Ishikawa (cell line): ENCODE data around the gene SLCO2B1.

Experiments
- CEBPB ChIP-seq: IDR thresholded peaks from 2 replicates; pipeline ENCODE4 v1.6.1; 2012
- EP300 ChIP-seq: IDR thresholded peaks from 2 replicates; pipeline ENCODE4 v1.6.1; 2012; ENCODE audit warnings: borderline replicate concordance
- NFIC ChIP-seq: IDR thresholded peaks from 2 replicates; pipeline ENCODE4 v1.6.1; 2012
- RAD21 ChIP-seq: IDR thresholded peaks from 2 replicates; pipeline ENCODE4 v1.6.1; 2012; ENCODE audit warnings: low read depth
- TAF1 ChIP-seq: IDR thresholded peaks from 2 replicates; pipeline ENCODE4 v1.6.1; 2012; ENCODE audit warnings: low read depth, mild to moderate bottlenecking
- TEAD4 ChIP-seq: IDR thresholded peaks from 2 replicates; pipeline ENCODE4 v1.6.1; 2012
- YY1 ChIP-seq: IDR thresholded peaks from 2 replicates; pipeline ENCODE4 v1.6.1; 2012; ENCODE audit warnings: low read depth
- ZBTB7A ChIP-seq: IDR thresholded peaks from 2 replicates; pipeline ENCODE4 v1.6.1; 2012; ENCODE audit warnings: low read depth
- TF ChIP-seq, protein P1 (sequence below): IDR thresholded peaks from 2 replicates; pipeline ENCODE4 v1.6.1; 2012; ENCODE audit warnings: low read depth, mild to moderate bottlenecking
- TF ChIP-seq, protein P2 (sequence below): IDR thresholded peaks from 2 replicates; pipeline ENCODE4 v1.6.1; 2012
- TF ChIP-seq, protein P3 (sequence below): IDR thresholded peaks from 2 replicates; pipeline ENCODE4 v1.6.1; 2012

DNA sequence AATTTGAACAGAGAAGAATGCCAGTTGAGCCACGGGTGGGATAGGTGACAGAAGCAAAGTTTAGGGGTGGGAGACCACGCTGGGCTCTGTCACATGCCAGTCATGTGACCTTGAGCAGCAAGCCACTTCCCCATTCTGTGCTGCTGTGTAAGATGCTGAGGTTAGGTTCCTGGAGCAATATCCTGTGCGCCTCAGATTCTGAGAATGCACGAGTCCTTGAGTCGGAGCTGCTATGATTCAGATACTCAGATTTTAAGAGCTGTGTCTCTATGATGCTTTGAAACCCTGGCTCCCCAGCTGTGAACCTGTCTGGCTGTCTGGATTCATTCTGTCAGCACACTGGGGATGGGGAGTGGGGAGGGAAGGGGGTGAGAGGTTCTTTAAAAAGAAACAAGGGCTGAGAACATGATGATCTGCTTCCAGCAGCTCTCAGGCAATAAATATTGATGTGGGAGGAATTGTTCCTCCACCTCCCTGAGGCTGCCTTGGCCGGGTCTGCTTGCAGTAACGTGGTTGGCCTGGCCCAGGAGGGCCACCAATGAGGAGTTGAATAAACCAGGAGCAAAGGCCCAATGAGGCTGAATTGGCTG, 24.0 kb downstream of the SLCO2B1 start:
- TF ChIP-seq RAD21 (no peak), TAF1 (no peak), CEBPB (no peak), TEAD4 (no peak), EP300 (no peak), ZBTB7A (no peak), YY1 (no peak), NFIC (no peak)
- TF ChIP-seq, protein P1, sequence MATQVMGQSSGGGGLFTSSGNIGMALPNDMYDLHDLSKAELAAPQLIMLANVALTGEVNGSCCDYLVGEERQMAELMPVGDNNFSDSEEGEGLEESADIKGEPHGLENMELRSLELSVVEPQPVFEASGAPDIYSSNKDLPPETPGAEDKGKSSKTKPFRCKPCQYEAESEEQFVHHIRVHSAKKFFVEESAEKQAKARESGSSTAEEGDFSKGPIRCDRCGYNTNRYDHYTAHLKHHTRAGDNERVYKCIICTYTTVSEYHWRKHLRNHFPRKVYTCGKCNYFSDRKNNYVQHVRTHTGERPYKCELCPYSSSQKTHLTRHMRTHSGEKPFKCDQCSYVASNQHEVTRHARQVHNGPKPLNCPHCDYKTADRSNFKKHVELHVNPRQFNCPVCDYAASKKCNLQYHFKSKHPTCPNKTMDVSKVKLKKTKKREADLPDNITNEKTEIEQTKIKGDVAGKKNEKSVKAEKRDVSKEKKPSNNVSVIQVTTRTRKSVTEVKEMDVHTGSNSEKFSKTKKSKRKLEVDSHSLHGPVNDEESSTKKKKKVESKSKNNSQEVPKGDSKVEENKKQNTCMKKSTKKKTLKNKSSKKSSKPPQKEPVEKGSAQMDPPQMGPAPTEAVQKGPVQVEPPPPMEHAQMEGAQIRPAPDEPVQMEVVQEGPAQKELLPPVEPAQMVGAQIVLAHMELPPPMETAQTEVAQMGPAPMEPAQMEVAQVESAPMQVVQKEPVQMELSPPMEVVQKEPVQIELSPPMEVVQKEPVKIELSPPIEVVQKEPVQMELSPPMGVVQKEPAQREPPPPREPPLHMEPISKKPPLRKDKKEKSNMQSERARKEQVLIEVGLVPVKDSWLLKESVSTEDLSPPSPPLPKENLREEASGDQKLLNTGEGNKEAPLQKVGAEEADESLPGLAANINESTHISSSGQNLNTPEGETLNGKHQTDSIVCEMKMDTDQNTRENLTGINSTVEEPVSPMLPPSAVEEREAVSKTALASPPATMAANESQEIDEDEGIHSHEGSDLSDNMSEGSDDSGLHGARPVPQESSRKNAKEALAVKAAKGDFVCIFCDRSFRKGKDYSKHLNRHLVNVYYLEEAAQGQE, result no peak
- TF ChIP-seq, protein P2, sequence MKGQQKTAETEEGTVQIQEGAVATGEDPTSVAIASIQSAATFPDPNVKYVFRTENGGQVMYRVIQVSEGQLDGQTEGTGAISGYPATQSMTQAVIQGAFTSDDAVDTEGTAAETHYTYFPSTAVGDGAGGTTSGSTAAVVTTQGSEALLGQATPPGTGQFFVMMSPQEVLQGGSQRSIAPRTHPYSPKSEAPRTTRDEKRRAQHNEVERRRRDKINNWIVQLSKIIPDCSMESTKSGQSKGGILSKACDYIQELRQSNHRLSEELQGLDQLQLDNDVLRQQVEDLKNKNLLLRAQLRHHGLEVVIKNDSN, result peak; percentile 47
- TF ChIP-seq, protein P3, sequence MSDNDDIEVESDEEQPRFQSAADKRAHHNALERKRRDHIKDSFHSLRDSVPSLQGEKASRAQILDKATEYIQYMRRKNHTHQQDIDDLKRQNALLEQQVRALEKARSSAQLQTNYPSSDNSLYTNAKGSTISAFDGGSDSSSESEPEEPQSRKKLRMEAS, result no peak
